Astrocyte (in vitro differentiated cells and primary cell): Measurements from ENCODE around the gene PMP22. TPM values are rescaled to one million over a fixed set of nuclear protein-coding genes. Genes with fewer than 3 reads are reported as not detected.
A peak's percentile ranks its signal among the peaks of the same experiment; 100 is the strongest.

Experiments
- DNase-seq: peaks from one replicate; pipeline ENCODE4 v3.0.0-alpha.2; 2010; ENCODE audit warnings: low read depth
- FAIRE-seq: peaks from 2 replicates; lab custom pipeline; 2011; peaks lifted over from hg19 to GRCh38; lab: Jason Lieb, UNC
- H2AFZ ChIP-seq: 2 replicates; pipeline ENCODE4 v1.6.0; 2012; ENCODE audit warnings: low read depth, low read length, inconsistent platforms
- H3K27ac ChIP-seq: 2 replicates; pipeline ENCODE4 v1.5.1; 2011; ENCODE audit warnings: low read depth, low read length, inconsistent platforms
- H3K27me3 ChIP-seq: 2 replicates; pipeline ENCODE4 v1.6.0; 2011; ENCODE audit warnings: low read length, inconsistent platforms; ENCODE audit not compliant: insufficient read depth
- H3K36me3 ChIP-seq: 2 replicates; pipeline ENCODE4 v1.5.1; 2011; ENCODE audit warnings: low read length, inconsistent platforms; ENCODE audit not compliant: insufficient read depth
- H3K4me1 ChIP-seq: 2 replicates; pipeline ENCODE4 v1.5.1; 2011; ENCODE audit warnings: low read length, inconsistent platforms; ENCODE audit not compliant: insufficient read depth
- H3K4me2 ChIP-seq: 2 replicates; pipeline ENCODE4 v1.6.0; 2012; ENCODE audit warnings: low read length, inconsistent platforms
- H3K4me3 ChIP-seq: 2 replicates; pipeline ENCODE4 v1.5.1; 2011; ENCODE audit warnings: low read depth, mild to moderate bottlenecking, low read length, inconsistent platforms; ENCODE audit not compliant: insufficient read depth
- H3K79me2 ChIP-seq: 2 replicates; pipeline ENCODE4 v1.6.0; 2012; ENCODE audit warnings: mild to moderate bottlenecking, low read length, inconsistent platforms; ENCODE audit not compliant: insufficient read depth
- H3K9ac ChIP-seq: 2 replicates; pipeline ENCODE4 v1.6.0; 2012; ENCODE audit warnings: mild to moderate bottlenecking, low read length, inconsistent platforms
- H3K9me3 ChIP-seq: 2 replicates; pipeline ENCODE4 v1.5.1; 2012; ENCODE audit warnings: low read depth, mild to moderate bottlenecking, low read length, inconsistent platforms; ENCODE audit not compliant: insufficient read depth
- H4K20me1 ChIP-seq: 2 replicates; pipeline ENCODE4 v1.6.0; 2012; ENCODE audit warnings: low read length, inconsistent platforms; ENCODE audit not compliant: insufficient read depth
- H3K27ac Mint-ChIP-seq: one replicate; pipeline ENCODE4 v1.8.0; 2021; ENCODE audit warnings: mild to moderate bottlenecking, mixed read lengths; ENCODE audit not compliant: unreplicated experiment
- H3K27me3 Mint-ChIP-seq: one replicate; pipeline ENCODE4 v1.8.0; 2021; ENCODE audit warnings: low read depth, mixed read lengths; ENCODE audit not compliant: unreplicated experiment
- H3K36me3 Mint-ChIP-seq: one replicate; pipeline ENCODE4 v1.8.0; 2021; ENCODE audit warnings: low read depth, mixed read lengths; ENCODE audit not compliant: unreplicated experiment
- H3K4me1 Mint-ChIP-seq: one replicate; pipeline ENCODE4 v1.8.0; 2021; ENCODE audit warnings: low read depth, mixed read lengths; ENCODE audit not compliant: unreplicated experiment
- H3K4me3 Mint-ChIP-seq: one replicate; pipeline ENCODE4 v1.8.0; 2021; ENCODE audit warnings: mild to moderate bottlenecking, moderate library complexity, mixed read lengths; ENCODE audit not compliant: unreplicated experiment
- H3K9me3 Mint-ChIP-seq: one replicate; pipeline ENCODE4 v1.8.0; 2021; ENCODE audit warnings: mild to moderate bottlenecking, mixed read lengths; ENCODE audit not compliant: unreplicated experiment
- CTCF ChIP-seq: IDR thresholded peaks from 2 replicates; pipeline ENCODE4 v1.5.1; 2011; ENCODE audit warnings: low read depth, mild to moderate bottlenecking, inconsistent platforms, low read length, moderate library complexity; ENCODE audit not compliant: insufficient read depth
- EZH2 ChIP-seq: IDR thresholded peaks from 2 replicates; pipeline ENCODE4 v1.6.1; 2012; ENCODE audit warnings: mild to moderate bottlenecking, low read length, inconsistent platforms; ENCODE audit not compliant: insufficient read depth
- total RNA-seq: library from RNA; stranded (reverse); gene quantifications from 2 replicates; pipeline ENCODE4 v1.2.1, GENCODE V29; 2021

Gene PMP22
- total RNA-seq, 1 donor from 2014 or later = 41.7 TPM

GRCh38 chr17:15281909-15282308 lies 16.8 kb upstream of the PMP22 start:
- FAIRE-seq (no peak), DNase-seq (peak; percentile 49)
- H3K4me2 ChIP-seq = peak overlapping the region; percentile 27
- TF ChIP-seq EZH2 (no peak), CTCF (no peak)
- H3K4me1 Mint-ChIP-seq = peaks cover 21% of the 10 kb centered on the region
- H4K20me1 ChIP-seq = no peaks in the 10 kb centered on the region
- no peak overlapping the region for H3K4me3 ChIP-seq
- H3K27me3 Mint-ChIP-seq = no peaks in the 10 kb centered on the region
- no peak overlapping the region for H3K27ac ChIP-seq
- H3K9me3 ChIP-seq = no peaks in the 10 kb centered on the region
- H3K4me1 ChIP-seq = peaks cover 12% of the 10 kb centered on the region
- no peaks in the 10 kb centered on the region for H3K36me3 Mint-ChIP-seq
- no peak overlapping the region for H2AFZ ChIP-seq
- no peaks in the 10 kb centered on the region for H3K79me2 ChIP-seq
- no peaks in the 10 kb centered on the region for H3K27me3 ChIP-seq
- no peak overlapping the region for H3K9ac ChIP-seq
- H3K27ac Mint-ChIP-seq = no peak overlapping the region
- H3K9me3 Mint-ChIP-seq = no peaks in the 10 kb centered on the region
- H3K4me3 Mint-ChIP-seq = no peak overlapping the region
- no peaks in the 10 kb centered on the region for H3K36me3 ChIP-seq

- Histone ChIP-seq H3K4me1 (peaks cover 12% of the 10 kb centered on the region), H2AFZ (no peak overlapping the region), H3K36me3 (no peaks in the 10 kb centered on the region), H3K27ac (peak overlapping the region; percentile 34), H3K9me3 (no peaks in the 10 kb centered on the region), H3K4me2 (peak overlapping the region; percentile 71), H3K9ac (peak overlapping the region; percentile 31), H4K20me1 (no peaks in the 10 kb centered on the region), H3K27me3 (no peaks in the 10 kb centered on the region), H3K79me2 (no peaks in the 10 kb centered on the region), H3K4me3 (no peak overlapping the region)
- FAIRE-seq = peak; percentile 97
- no peaks in the 10 kb centered on the region for H3K36me3 Mint-ChIP-seq
- TF ChIP-seq EZH2 = no peak
- no peak for TF ChIP-seq CTCF
- H3K27ac Mint-ChIP-seq = peak overlapping the region; percentile 86
- H3K27me3 Mint-ChIP-seq = no peaks in the 10 kb centered on the region
- peaks cover 5% of the 10 kb centered on the region for H3K9me3 Mint-ChIP-seq
- DNase-seq = peak; percentile 90
- H3K4me3 Mint-ChIP-seq = no peak overlapping the region
- H3K4me1 Mint-ChIP-seq = peaks cover 26% of the 10 kb centered on the region
These were observed 13.9 kb upstream of the PMP22 start for GRCh38 chr17:15278924-15279477.

- Histone ChIP-seq H3K27ac (peak overlapping the region; percentile 34), H3K79me2 (no peaks in the 10 kb centered on the region), H3K9ac (peak overlapping the region; percentile 31), H3K4me1 (peaks cover 16% of the 10 kb centered on the region), H3K4me2 (peak overlapping the region; percentile 71), H3K9me3 (no peaks in the 10 kb centered on the region), H2AFZ (peak overlapping the region; percentile 3), H3K27me3 (no peaks in the 10 kb centered on the region), H3K4me3 (peak overlapping the region; percentile 13), H4K20me1 (no peaks in the 10 kb centered on the region), H3K36me3 (no peaks in the 10 kb centered on the region)
- H3K4me1 Mint-ChIP-seq = peaks cover 32% of the 10 kb centered on the region
- H3K36me3 Mint-ChIP-seq = no peaks in the 10 kb centered on the region
- H3K4me3 Mint-ChIP-seq = peak overlapping the region; percentile 41
- peak overlapping the region; percentile 86 for H3K27ac Mint-ChIP-seq
- H3K9me3 Mint-ChIP-seq = peaks cover 7% of the 10 kb centered on the region
- H3K27me3 Mint-ChIP-seq = no peaks in the 10 kb centered on the region
- no peak for TF ChIP-seq EZH2
- TF ChIP-seq CTCF = no peak
- DNase-seq (no peak), FAIRE-seq (no peak)
These were observed 13.3 kb upstream of the PMP22 start for GRCh38 chr17:15278380-15278779.
